Vagina (tissue), 2 donors: Measurements from ENCODE around the gene RELCH. TPM values are rescaled to one million over a fixed set of nuclear protein-coding genes. Genes with fewer than 3 reads are reported as not detected.

Experiments used
- DNase-seq, 2 donors: peaks; one replicate each; pipeline ENCODE4 v3.0.0-alpha.2; 2017; ENCODE audit errors: extremely low spot score in 2 of 2
- H3K27ac ChIP-seq: fragments of 200-600 bp; sonication (generic); one replicate; pipeline ENCODE4 v1.5.1; 2019
- H3K27me3 ChIP-seq: fragments of 200-600 bp; sonication (generic); one replicate; pipeline ENCODE4 v1.5.1; 2019
- H3K36me3 ChIP-seq, 2 donors: fragments of 200-600 bp; sonication (generic); one replicate each; pipeline ENCODE4 v1.5.1; 2017 to 2019
- H3K4me1 ChIP-seq: fragments of 200-600 bp; sonication (generic); one replicate; pipeline ENCODE4 v1.5.1; 2019
- H3K4me3 ChIP-seq, 2 donors: fragments of 200-600 bp; sonication (generic); 1 replicate in 1 of 2; 2 replicates in 1 of 2; pipeline ENCODE4 v1.5.1; 2016 to 2019
- H3K9me3 ChIP-seq: fragments of 200-600 bp; sonication (generic); one replicate; pipeline ENCODE4 v1.5.1; 2019
- POLR2A ChIP-seq, 2 donors: fragments of 450-650 bp; IDR thresholded peaks; one replicate each; pipeline ENCODE4 v1.6.1; 2017; ENCODE audit warnings: antibody characterized with exemption in 2 of 2, mild to moderate bottlenecking in 2 of 2, moderate library complexity in 2 of 2
- POLR2AphosphoS5 ChIP-seq, 2 donors: sonication (generic); formaldehyde crosslinking; IDR thresholded peaks; one replicate each; pipeline ENCODE4 v1.9.0; 2017; ENCODE audit warnings: antibody characterized with exemption in 2 of 2, mild to moderate bottlenecking in 2 of 2, low read depth in 1 of 2; ENCODE audit not compliant: insufficient read depth in 1 of 2
- intact Hi-C: fragments of 100-400 bp; cut with DNase I; formaldehyde crosslinking; loops from one replicate; pipeline ENCODE4 v1.15.1; 2023
- total RNA-seq: library from RNA; depleted of rRNA; stranded (reverse); fragments of >200 nt; gene quantifications from one replicate; pipeline ENCODE4 v1.2.3, GENCODE V29; 2016
- TF ChIP-seq, protein P1 (sequence below), 3 experiments: fragments of 450-650 bp in 2 of 3; fragments of 200-600 bp in 1 of 3; sonication (generic) in 1 of 3; IDR thresholded peaks; one replicate each; pipeline ENCODE4 v1.5.1; 2017 to 2019; ENCODE audit warnings: antibody characterized with exemption in 3 of 3, mild to moderate bottlenecking in 2 of 3, moderate library complexity in 2 of 3

RELCH gene
- total RNA-seq: 59.9 TPM

DNA sequence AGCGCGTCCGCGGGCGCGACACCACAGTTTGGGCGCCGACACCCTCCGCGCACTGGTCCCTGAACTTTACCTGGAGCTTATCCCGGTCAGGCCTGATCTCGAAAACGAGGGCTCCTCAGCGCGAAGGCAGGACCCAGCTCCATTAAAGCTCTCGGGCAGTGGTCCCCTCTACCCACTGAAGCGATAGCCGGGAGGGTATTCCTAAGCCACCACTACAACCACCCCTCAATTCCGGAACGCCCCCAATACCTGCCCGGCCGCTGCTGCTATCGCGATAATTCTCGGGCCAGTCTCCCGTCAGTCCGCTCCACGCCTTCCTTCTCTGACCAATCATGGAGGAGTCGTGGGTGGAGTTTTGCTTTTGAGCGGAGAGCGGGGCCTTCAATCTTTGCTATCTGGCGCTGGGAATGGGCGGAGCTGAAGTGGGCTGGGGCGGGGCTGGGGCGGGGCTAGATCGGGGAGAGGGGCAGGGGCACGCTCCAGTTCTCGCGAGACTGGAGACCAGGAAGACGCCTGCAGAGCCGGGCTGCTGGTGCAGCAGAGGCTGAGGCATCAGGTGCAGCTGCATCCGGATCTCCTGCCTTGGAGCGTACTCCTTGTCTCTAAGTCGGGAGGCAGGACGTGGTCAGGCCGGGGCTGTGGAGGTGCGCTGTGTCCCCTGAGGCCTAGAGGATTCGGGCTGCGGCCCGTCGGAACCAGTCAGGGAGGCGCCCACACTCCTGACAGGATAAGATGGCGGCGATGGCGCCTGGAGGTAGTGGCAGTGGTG lies at the start of gene RELCH, which contains the start of gene PIGN:
TSS of gene RELCH (plus strand) at position 482 of the 769 bp plus-strand sequence. CDS start at position 733, 251 bp downstream.
TSS of gene PIGN (minus strand) at position 283 of the 769 bp plus-strand sequence. CDS start 25,703 bp downstream, outside the sequence.
- intact Hi-C loops: no loop called here
- H3K9me3 ChIP-seq: no peaks in the 10 kb centered on the region
- peak; percentile 98 to 99 for DNase-seq
- peak within 1 kb of the TSS; percentile 78 for H3K27ac ChIP-seq
- no peaks in the 10 kb centered on the region for H3K27me3 ChIP-seq
- TF ChIP-seq POLR2AphosphoS5 (IDR thresholded peaks at IDR 0.05; ENCODE audit: insufficient read depth in 1 of 2, low read depth in 1 of 2): peak in 1 of 2 donors; percentile 86
- TF ChIP-seq POLR2A (IDR thresholded peaks at IDR 0.05): peak in 1 of 2 donors; percentile 65
- TF ChIP-seq, protein P1, sequence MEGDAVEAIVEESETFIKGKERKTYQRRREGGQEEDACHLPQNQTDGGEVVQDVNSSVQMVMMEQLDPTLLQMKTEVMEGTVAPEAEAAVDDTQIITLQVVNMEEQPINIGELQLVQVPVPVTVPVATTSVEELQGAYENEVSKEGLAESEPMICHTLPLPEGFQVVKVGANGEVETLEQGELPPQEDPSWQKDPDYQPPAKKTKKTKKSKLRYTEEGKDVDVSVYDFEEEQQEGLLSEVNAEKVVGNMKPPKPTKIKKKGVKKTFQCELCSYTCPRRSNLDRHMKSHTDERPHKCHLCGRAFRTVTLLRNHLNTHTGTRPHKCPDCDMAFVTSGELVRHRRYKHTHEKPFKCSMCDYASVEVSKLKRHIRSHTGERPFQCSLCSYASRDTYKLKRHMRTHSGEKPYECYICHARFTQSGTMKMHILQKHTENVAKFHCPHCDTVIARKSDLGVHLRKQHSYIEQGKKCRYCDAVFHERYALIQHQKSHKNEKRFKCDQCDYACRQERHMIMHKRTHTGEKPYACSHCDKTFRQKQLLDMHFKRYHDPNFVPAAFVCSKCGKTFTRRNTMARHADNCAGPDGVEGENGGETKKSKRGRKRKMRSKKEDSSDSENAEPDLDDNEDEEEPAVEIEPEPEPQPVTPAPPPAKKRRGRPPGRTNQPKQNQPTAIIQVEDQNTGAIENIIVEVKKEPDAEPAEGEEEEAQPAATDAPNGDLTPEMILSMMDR (IDR thresholded peaks at IDR 0.05): no peak
- peak within 1 kb of the TSS; percentile 82 to 100 for H3K4me3 ChIP-seq
- H3K36me3 ChIP-seq: no peaks in the 10 kb centered on the region
- H3K4me1 ChIP-seq: peaks cover 53% of the 10 kb centered on the region

DNA sequence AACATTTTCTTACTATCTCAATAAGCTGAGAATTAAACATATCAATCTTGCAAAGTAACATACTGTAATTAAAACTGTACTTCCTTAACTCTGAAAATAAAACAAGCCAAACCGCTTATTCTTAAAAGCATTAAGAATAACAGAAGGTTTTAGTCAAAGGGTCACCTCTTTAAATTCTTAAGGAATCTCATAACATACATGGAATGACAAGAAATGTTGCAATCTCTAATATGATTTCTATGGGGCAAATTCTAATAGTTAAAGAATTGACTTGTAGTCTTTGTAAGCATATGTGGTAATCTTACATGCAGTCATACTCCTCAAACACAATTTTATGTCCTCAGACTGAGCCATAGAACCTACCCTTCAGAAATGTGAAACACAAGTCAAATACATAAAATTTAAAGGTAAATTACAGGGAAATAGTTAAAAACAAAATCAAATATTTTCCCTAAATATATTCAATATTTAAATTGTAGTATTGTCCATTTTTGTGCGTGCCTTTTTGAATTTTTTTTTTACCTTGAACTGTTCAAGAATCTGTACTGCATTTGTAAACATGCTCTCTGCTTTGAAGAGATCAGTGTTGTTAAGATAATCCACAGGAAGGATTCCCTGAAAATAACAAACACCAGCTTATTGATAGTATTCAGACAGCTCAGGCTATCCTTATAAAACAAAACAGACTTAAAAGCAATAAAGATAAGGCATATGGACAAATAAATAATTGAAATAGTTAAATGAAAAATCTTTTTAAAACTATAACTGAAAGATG lies 48.4 kb upstream of the RELCH start:
- no peak overlapping the region for H3K4me3 ChIP-seq
- intact Hi-C loops: no loop called here
- no peak overlapping the region for H3K27ac ChIP-seq
- H3K9me3 ChIP-seq: no peaks in the 10 kb centered on the region
- DNase-seq: no peak
- no peaks in the 10 kb centered on the region for H3K27me3 ChIP-seq
- TF ChIP-seq POLR2AphosphoS5 (IDR thresholded peaks at IDR 0.05; ENCODE audit: insufficient read depth in 1 of 2, low read depth in 1 of 2): no peak
- no peak for TF ChIP-seq POLR2A (IDR thresholded peaks at IDR 0.05)
- TF ChIP-seq, protein P1 (IDR thresholded peaks at IDR 0.05): no peak
- no peaks in the 10 kb centered on the region for H3K4me1 ChIP-seq
- H3K36me3 ChIP-seq: peaks cover 0 to 15% of the 10 kb centered on the region in 2 donors

DNA sequence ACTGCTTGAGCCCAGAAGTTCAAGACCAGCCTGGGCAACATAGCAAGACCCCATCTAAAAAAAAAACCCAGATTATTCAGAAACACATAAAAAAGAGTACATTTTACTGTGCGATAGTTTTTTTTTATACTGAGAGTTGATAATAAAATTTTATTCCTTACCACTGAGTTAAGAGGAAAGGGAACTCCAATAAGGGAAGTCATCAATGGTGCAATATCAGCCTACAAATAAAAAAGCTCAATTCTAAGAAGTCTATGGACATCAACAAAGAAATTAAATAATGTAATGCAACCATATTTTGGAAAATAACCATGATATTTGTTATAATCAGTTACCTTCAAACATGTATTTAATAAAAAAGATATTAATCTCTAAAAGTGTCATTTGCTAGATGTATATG lies 46.8 kb upstream of the RELCH start:
- Histone ChIP-seq H3K36me3 (peaks cover 0 to 21% of the 10 kb centered on the region in 2 donors), H3K4me1 (no peaks in the 10 kb centered on the region), H3K9me3 (no peaks in the 10 kb centered on the region), H3K4me3 (no peak overlapping the region), H3K27me3 (no peaks in the 10 kb centered on the region), H3K27ac (no peak overlapping the region)
- TF ChIP-seq POLR2A (IDR thresholded peaks at IDR 0.05) (no peak), POLR2AphosphoS5 (IDR thresholded peaks at IDR 0.05; ENCODE audit: insufficient read depth in 1 of 2, low read depth in 1 of 2) (no peak)
- TF ChIP-seq, protein P1 (IDR thresholded peaks at IDR 0.05): no peak
- intact Hi-C loops: no loop called here
- DNase-seq: no peak

DNA sequence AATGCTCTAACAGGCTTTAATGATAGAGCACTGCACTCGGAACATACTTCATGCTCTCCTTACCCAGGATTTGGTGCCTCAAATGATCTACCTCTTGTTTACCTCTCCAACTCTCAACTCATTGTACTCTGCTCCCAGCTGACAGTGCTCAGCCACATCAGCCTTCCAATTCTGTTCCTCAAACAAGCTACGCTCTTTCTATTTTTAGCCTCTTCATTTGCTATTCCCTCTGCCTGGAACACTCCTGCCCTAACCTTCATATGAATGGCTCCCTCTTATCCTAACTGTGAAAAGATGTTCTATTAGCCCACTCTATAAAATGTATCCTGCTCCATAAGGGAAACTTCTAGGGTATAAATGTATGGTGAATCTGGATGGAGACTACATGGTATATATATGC lies 42.7 kb upstream of the RELCH start:
- intact Hi-C loops: no loop called here
- TF ChIP-seq, protein P1 (IDR thresholded peaks at IDR 0.05): no peak
- TF ChIP-seq POLR2AphosphoS5 (IDR thresholded peaks at IDR 0.05; ENCODE audit: insufficient read depth in 1 of 2, low read depth in 1 of 2): no peak
- no peak for TF ChIP-seq POLR2A (IDR thresholded peaks at IDR 0.05)
- Histone ChIP-seq H3K4me3 (no peak overlapping the region), H3K9me3 (no peaks in the 10 kb centered on the region), H3K36me3 (peaks cover 0 to 22% of the 10 kb centered on the region in 2 donors), H3K4me1 (no peaks in the 10 kb centered on the region), H3K27me3 (no peaks in the 10 kb centered on the region), H3K27ac (no peak overlapping the region)
- DNase-seq: no peak
